ENCODE data around the gene SULT1A3. TPM values are rescaled to one million over a fixed set of nuclear protein-coding genes. Genes with fewer than 3 reads are reported as not detected.

SULT1A3 gene
- total RNA-seq, 1 donor from 2014 or later = 26.4 TPM

DNA sequence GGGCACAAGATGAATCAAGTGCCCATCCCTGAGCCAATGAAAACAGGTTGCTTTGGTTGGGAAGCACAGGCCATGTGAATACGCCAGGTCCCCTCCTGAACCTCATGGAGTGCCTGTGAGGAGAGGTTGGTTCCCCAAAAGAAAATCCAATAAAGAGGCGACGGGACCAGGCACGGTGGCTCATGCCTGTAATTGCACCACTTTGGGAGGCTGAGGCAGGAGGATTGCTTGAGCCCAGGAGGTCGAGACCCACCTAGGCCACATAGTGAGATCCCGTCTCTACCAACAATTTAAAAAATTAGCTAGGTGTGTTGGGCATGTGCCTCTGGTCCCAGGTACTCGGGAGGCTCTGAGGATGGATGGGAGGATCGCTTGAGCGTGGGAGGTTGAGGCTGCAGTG is 19.1 kb upstream of the SULT1A3 start:
- H3K4me3 Mint-ChIP-seq = peak overlapping the region; percentile 57
- no peak for DNase-seq (ENCODE audit: low read depth, low spot score)
- TF ChIP-seq, protein P1, sequence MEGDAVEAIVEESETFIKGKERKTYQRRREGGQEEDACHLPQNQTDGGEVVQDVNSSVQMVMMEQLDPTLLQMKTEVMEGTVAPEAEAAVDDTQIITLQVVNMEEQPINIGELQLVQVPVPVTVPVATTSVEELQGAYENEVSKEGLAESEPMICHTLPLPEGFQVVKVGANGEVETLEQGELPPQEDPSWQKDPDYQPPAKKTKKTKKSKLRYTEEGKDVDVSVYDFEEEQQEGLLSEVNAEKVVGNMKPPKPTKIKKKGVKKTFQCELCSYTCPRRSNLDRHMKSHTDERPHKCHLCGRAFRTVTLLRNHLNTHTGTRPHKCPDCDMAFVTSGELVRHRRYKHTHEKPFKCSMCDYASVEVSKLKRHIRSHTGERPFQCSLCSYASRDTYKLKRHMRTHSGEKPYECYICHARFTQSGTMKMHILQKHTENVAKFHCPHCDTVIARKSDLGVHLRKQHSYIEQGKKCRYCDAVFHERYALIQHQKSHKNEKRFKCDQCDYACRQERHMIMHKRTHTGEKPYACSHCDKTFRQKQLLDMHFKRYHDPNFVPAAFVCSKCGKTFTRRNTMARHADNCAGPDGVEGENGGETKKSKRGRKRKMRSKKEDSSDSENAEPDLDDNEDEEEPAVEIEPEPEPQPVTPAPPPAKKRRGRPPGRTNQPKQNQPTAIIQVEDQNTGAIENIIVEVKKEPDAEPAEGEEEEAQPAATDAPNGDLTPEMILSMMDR (conservative IDR thresholded peaks at IDR 0.05) = no peak
- H3K9me3 Mint-ChIP-seq = no peaks in the 10 kb centered on the region
- no peaks in the 10 kb centered on the region for H3K27me3 Mint-ChIP-seq (ENCODE audit: low read depth)
- peaks cover 5% of the 10 kb centered on the region for H3K4me1 Mint-ChIP-seq
- no peaks in the 10 kb centered on the region for H3K36me3 Mint-ChIP-seq (ENCODE audit: low read depth)
- no peak overlapping the region for H3K27ac Mint-ChIP-seq (ENCODE audit: unreplicated experiment)

DNA sequence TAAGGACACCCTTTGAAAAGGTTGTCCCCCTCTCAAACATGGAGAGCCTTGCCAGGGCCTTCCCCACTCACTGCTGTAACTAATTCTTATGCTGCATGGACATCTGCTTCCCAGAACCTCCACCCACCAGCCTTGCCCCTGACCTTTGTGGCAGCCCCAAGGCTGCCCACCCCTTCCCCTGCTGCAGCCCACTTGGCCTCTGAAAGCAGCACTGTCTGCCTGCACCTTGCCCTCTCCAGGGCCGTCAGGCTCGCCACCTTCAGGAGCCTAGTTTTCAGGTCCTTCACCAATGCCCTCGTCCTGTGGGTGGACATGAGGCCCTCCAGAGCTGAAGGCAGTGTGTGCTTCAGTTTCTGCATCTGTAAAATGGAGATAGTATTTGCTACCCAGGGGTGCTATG is 18.3 kb upstream of the SULT1A3 start:
- no peaks in the 10 kb centered on the region for H3K27me3 Mint-ChIP-seq (ENCODE audit: low read depth)
- no peak overlapping the region for H3K27ac Mint-ChIP-seq (ENCODE audit: unreplicated experiment)
- no peaks in the 10 kb centered on the region for H3K9me3 Mint-ChIP-seq
- peak overlapping the region; percentile 45 for H3K4me3 Mint-ChIP-seq
- H3K4me1 Mint-ChIP-seq = peaks cover 5% of the 10 kb centered on the region
- DNase-seq (ENCODE audit: low read depth, low spot score) = no peak
- no peaks in the 10 kb centered on the region for H3K36me3 Mint-ChIP-seq (ENCODE audit: low read depth)
- TF ChIP-seq, protein P1 (conservative IDR thresholded peaks at IDR 0.05) = no peak

DNA sequence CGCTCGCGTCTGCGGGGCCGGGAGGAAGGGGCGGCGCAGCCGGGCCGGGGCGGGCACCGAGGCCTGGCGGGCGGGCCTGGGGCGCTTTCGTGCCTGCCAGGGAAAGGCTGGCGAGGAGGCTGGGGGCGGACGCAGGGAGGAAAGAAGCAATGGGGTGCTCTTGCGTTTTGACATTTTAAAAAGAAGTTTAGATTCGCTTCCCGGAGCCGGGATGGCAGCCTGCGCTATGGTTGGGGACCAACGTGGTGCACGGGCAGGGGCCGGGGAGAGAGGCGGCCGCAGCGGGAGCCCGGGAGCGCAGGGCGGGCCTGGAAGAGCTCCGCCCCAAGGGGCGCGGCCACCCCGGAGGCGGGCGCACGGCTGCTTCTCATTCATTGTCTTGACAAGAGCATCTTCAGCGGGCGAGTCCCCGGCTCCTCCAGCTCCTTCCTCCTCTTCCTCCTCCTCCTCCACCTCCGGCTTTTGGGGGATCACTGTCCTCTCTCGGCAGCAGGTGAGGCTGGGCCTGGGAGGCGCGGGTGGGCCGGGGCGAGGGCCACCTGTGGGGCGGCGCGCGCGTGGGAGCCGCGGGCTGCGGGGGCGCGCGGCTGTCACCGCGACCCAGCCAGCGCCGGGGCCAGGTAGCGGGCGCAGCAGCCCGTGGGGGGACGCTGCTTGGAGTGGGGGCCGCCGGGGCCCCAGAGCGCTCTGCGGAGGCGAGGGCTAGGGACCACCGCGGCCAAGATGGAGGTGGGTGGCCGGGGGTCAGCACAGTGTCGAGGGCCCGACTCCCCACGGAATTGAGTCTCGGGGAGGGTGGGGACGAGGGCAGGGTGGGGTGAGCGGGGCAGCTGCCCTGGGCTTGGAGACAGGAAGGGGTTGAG is 15.6 kb upstream of the SULT1A3 start, which contains the start of gene CORO1A:
TSS of gene CORO1A (plus strand) at position 370 of the 863 bp plus-strand sequence. CDS start 1,608 bp downstream, outside the sequence.
- H3K4me3 Mint-ChIP-seq = peak within 1 kb of the TSS; percentile 87
- no peaks in the 10 kb centered on the region for H3K9me3 Mint-ChIP-seq

DNA sequence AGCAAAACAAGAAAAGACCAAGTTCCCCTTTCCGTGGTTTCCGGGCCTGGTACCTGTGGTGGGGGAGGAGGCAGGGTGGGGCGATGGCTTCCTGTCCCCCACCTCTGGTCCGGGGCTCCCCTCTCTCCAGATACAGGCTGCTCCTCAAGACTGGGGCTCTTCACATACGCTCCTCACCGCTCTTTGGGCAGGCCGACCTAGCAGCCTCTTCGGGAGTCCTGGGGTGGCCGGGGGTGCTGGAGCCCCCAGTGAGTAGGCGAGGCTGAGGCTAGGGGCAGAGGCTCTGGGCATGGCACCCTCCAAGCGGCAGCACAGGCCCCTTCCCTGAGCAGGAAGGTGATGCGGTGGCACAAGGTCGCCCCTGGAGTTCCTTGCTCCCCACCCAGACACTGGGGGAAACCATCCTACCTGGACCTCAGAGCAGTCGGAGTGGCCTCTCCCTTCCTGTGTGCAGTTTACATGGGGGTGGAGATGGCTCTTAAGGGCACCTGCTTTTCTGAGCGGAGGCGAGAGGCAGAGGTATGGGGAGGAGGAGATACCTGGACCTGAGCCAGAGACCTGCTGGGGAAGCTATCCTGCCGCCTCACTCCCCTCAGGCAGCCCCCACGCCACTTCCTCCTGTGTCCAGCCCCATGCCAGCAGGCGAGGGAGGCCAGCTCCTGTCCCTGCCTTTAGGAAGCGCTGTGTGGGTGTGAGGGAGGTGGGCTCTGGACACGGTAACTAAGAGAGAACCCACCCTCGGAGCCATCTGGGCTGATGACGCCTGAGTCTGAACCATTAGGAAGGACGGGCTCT is 14.8 kb upstream of the SULT1A3 start:
- DNase-seq (ENCODE audit: low read depth, low spot score) = no peak

More for the DNA sequence above, 15.6 kb upstream of the SULT1A3 start, which contains the start of gene CORO1A:
- H3K27me3 Mint-ChIP-seq (ENCODE audit: low read depth) = no peaks in the 10 kb centered on the region
- TF ChIP-seq, protein P1 (conservative IDR thresholded peaks at IDR 0.05) = no peak
- H3K27ac Mint-ChIP-seq (ENCODE audit: unreplicated experiment) = peak within 1 kb of the TSS; percentile 27
- DNase-seq (ENCODE audit: low read depth, low spot score) = peak; percentile 77
- H3K36me3 Mint-ChIP-seq (ENCODE audit: low read depth) = no peaks in the 10 kb centered on the region
- peaks cover 5% of the 10 kb centered on the region for H3K4me1 Mint-ChIP-seq

More for the DNA sequence above, 14.8 kb upstream of the SULT1A3 start:
- Mint-ChIP-seq H3K36me3 (ENCODE audit: low read depth) (no peaks in the 10 kb centered on the region), H3K4me3 (peak overlapping the region; percentile 72), H3K9me3 (no peaks in the 10 kb centered on the region), H3K27me3 (ENCODE audit: low read depth) (no peaks in the 10 kb centered on the region), H3K27ac (ENCODE audit: unreplicated experiment) (no peak overlapping the region), H3K4me1 (peaks cover 5% of the 10 kb centered on the region)
- TF ChIP-seq, protein P1 (conservative IDR thresholded peaks at IDR 0.05) = no peak

Measured in neural crest cell (in vitro differentiated cells).